CD4-positive, alpha-beta T cell treated with Interleukin-4 for 1 hour (primary cell): ENCODE results near the gene MYH16.
"Not testable (repeated sequence)": the region's sequence is repeated elsewhere in the genome, so short reads cannot be mapped to it uniquely, and the experiment has no call there.

Source experiments
- DNase-seq, 2 donors: peaks; one replicate each; pipeline ENCODE4 v3.0.0-alpha.2; 2020 to 2022

MYH16 gene

GRCh38 chr7:99260395-99260794 is 12.2 kb upstream of the MYH16 start:
- DNase-seq = no peak

GRCh38 chr7:99261646-99262045 is 11.0 kb upstream of the MYH16 start:
- DNase-seq = no peak

- DNase-seq = no peak
Observed at GRCh38 chr7:99265848-99266480, 6.7 kb upstream of the MYH16 start.

GRCh38 chr7:99267481-99267840 is 5.2 kb upstream of the MYH16 start:
- DNase-seq = no peak

GRCh38 chr7:99267841-99268576 is 4.6 kb upstream of the MYH16 start:
- no peak for DNase-seq

- DNase-seq = no peak
Observed at GRCh38 chr7:99268577-99268908, 4.1 kb upstream of the MYH16 start.

- no peak for DNase-seq
Observed at GRCh38 chr7:99270702-99271101, 1.9 kb upstream of the MYH16 start.

GRCh38 chr7:99273561-99273960 is 922 bp downstream of the MYH16 start:
- DNase-seq = not testable (repeated sequence)

- DNase-seq = not testable (repeated sequence)
Observed at GRCh38 chr7:99274908-99275307, 2.3 kb downstream of the MYH16 start.

GRCh38 chr7:99275496-99275895 is 2.9 kb downstream of the MYH16 start:
- DNase-seq = no peak

- DNase-seq = no peak
Observed at GRCh38 chr7:99278180-99278579, 5.5 kb downstream of the MYH16 start.

- not testable (repeated sequence) for DNase-seq
Observed at GRCh38 chr7:99284165-99284564, 11.5 kb downstream of the MYH16 start.

GRCh38 chr7:99287779-99288534 is 15.3 kb downstream of the MYH16 start:
- DNase-seq = no peak

- no peak for DNase-seq
Observed at GRCh38 chr7:99289185-99289584, 16.5 kb downstream of the MYH16 start.

GRCh38 chr7:99290148-99290547 is 17.5 kb downstream of the MYH16 start:
- DNase-seq = not testable (repeated sequence)

GRCh38 chr7:99290980-99291607 is 18.5 kb downstream of the MYH16 start:
- DNase-seq = no peak

- DNase-seq = no peak
Observed at GRCh38 chr7:99292127-99292526, 19.5 kb downstream of the MYH16 start.

- DNase-seq = no peak
Observed at GRCh38 chr7:99293167-99293566, 20.5 kb downstream of the MYH16 start.

- DNase-seq = no peak
Observed at GRCh38 chr7:99293650-99294049, 21.0 kb downstream of the MYH16 start.

- DNase-seq = no peak
Observed at GRCh38 chr7:99296471-99296870, 23.8 kb downstream of the MYH16 start.

GRCh38 chr7:99301496-99301895 is 28.9 kb downstream of the MYH16 start:
- DNase-seq = no peak

- no peak for DNase-seq
Observed at GRCh38 chr7:99305473-99306260, 33.0 kb downstream of the MYH16 start.
